ENCODE data around the gene ZNF619. TPM values are rescaled to one million over a fixed set of nuclear protein-coding genes. Genes with fewer than 3 reads are reported as not detected.
A peak's percentile ranks its signal among the peaks of the same experiment; 100 is the strongest.

ZNF619 gene
- total RNA-seq, 1 donor from 2014 or later: 6.8 TPM

- no peaks in the 10 kb centered on the region for H3K4me1 ChIP-seq
- no peak for TF ChIP-seq CTCF (IDR thresholded peaks at IDR 0.05)
- intact Hi-C loops (cut with DNase I): no loop called here
- H3K9me3 ChIP-seq: no peaks in the 10 kb centered on the region
- ATAC-seq (no peak), DNase-seq (no peak)
- H3K36me3 ChIP-seq: peaks cover 30% of the 10 kb centered on the region
- H3K27ac ChIP-seq: no peak overlapping the region
- no peak overlapping the region for H3K4me3 ChIP-seq
- H3K27me3 ChIP-seq: no peaks in the 10 kb centered on the region
These were observed 8.9 kb upstream of the ZNF619 start for GRCh38 chr3:40468018-40468417.

- Histone ChIP-seq H3K27me3 (no peaks in the 10 kb centered on the region), H3K4me3 (no peak overlapping the region), H3K9me3 (no peaks in the 10 kb centered on the region), H3K36me3 (peaks cover 9% of the 10 kb centered on the region), H3K4me1 (no peaks in the 10 kb centered on the region), H3K27ac (no peak overlapping the region)
- no peak for ATAC-seq
- TF ChIP-seq CTCF (IDR thresholded peaks at IDR 0.05): no peak
- DNase-seq: no peak
- intact Hi-C loops (cut with DNase I): no loop called here
These were observed 6.2 kb upstream of the ZNF619 start for GRCh38 chr3:40470701-40471100.

- Histone ChIP-seq H3K27ac (peak overlapping the region; percentile 88), H3K4me3 (peak overlapping the region; percentile 94), H3K27me3 (no peaks in the 10 kb centered on the region), H3K36me3 (peaks cover 33% of the 10 kb centered on the region), H3K9me3 (no peaks in the 10 kb centered on the region), H3K4me1 (peaks cover 5% of the 10 kb centered on the region)
- DNase-seq: no peak
- ATAC-seq: no peak
- no peak for TF ChIP-seq CTCF (IDR thresholded peaks at IDR 0.05)
- intact Hi-C loops (cut with DNase I): no loop called here
These were observed 744 bp downstream of the ZNF619 start for GRCh38 chr3:40477666-40478065.

DNA sequence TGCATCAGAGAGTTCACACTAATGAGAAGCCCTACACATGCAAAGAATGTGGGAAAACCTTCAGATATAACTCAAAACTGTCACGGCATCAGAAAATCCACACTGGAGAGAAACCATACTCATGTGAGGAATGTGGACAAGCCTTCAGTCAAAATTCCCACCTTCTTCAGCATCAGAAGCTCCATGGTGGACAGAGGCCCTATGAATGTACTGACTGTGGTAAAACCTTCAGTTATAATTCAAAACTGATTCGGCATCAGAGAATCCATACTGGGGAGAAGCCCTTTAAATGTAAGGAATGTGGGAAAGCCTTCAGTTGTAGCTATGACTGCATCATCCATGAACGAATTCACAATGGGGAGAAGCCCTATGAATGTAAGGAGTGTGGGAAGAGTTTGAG lies 10.2 kb downstream of the ZNF619 start:
- no peak for DNase-seq
- no peak for TF ChIP-seq CTCF (IDR thresholded peaks at IDR 0.05)
- H3K36me3 ChIP-seq: peaks cover 52% of the 10 kb centered on the region
- intact Hi-C loops (cut with DNase I): no loop called here
- no peak overlapping the region for H3K4me3 ChIP-seq
- no peaks in the 10 kb centered on the region for H3K27me3 ChIP-seq
- H3K27ac ChIP-seq: no peak overlapping the region
- H3K4me1 ChIP-seq: no peaks in the 10 kb centered on the region
- ATAC-seq: no peak
- peaks cover 11% of the 10 kb centered on the region for H3K9me3 ChIP-seq

- no peak for TF ChIP-seq CTCF (IDR thresholded peaks at IDR 0.05)
- ATAC-seq (no peak), DNase-seq (no peak)
- H3K4me3 ChIP-seq: no peak overlapping the region
- H3K9me3 ChIP-seq: peaks cover 11% of the 10 kb centered on the region
- H3K36me3 ChIP-seq: peaks cover 22% of the 10 kb centered on the region
- no peaks in the 10 kb centered on the region for H3K27me3 ChIP-seq
- no peaks in the 10 kb centered on the region for H3K4me1 ChIP-seq
- H3K27ac ChIP-seq: no peak overlapping the region
- intact Hi-C loops (cut with DNase I): no loop called here
These were observed 14.0 kb downstream of the ZNF619 start for GRCh38 chr3:40490916-40491315.

GRCh38 chr3:40494698-40495097 lies 17.8 kb downstream of the ZNF619 start:
- Histone ChIP-seq H3K4me1 (no peaks in the 10 kb centered on the region), H3K9me3 (no peaks in the 10 kb centered on the region), H3K27me3 (no peaks in the 10 kb centered on the region), H3K36me3 (no peaks in the 10 kb centered on the region), H3K4me3 (no peak overlapping the region), H3K27ac (no peak overlapping the region)
- DNase-seq (no peak), ATAC-seq (no peak)
- intact Hi-C loops (cut with DNase I): no loop called here
- no peak for TF ChIP-seq CTCF (IDR thresholded peaks at IDR 0.05)
